Keratinocyte (primary cell): ENCODE results near the gene NINJ2.

Source experiments
- CTCF ChIP-seq, 3 experiments: IDR thresholded peaks in 1 of 3; conservative IDR thresholded peaks in 1 of 3; optimal IDR thresholded peaks in 1 of 3; 2 replicates in 2 of 3; 3 replicates in 1 of 3; pipeline versions ENCODE3 to v1.5.1; 2011; ENCODE audit warnings: low read length in 3 of 3, mild to moderate bottlenecking in 3 of 3, moderate library complexity in 2 of 3, control low read depth in 1 of 3, inconsistent platforms in 1 of 3; ENCODE audit not compliant: insufficient read depth in 2 of 3; ENCODE audit errors: extremely low read depth in 1 of 3
- EZH2 ChIP-seq: IDR thresholded peaks from one replicate; pipeline ENCODE4 v1.6.1; 2012; ENCODE audit warnings: inconsistent platforms, mild to moderate bottlenecking, low read length, moderate library complexity

DNA sequence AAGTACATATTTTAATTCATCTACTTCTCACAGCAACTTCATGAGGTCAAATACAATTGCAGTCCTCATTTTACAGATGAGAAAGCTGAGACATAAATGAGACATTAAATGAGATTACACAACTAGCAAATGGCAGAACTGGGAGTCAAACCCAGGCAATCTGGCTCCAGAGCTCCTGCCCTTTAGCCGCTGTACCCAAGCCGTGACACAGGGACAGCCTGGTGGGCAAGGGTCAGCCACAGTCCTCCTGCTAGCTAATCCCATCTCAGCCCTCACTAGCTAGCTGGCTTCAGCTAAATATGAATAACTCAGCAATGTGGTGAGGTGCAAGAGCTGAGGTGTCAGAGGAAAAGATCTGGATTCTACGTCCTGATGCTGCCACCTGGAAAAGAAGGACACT lies 54.8 kb downstream of the NINJ2 start:
- TF ChIP-seq CTCF (optimal IDR thresholded peaks at IDR 0.05 in 1 of 3, IDR thresholded peaks at IDR 0.05 in 1 of 3, conservative IDR thresholded peaks at IDR 0.05 in 1 of 3; ENCODE audit: extremely low read depth in 1 of 3, insufficient read depth in 2 of 3, low read length in 3 of 3) (no peak), EZH2 (no peak)
